HFF-Myc (cell line): Measurements from ENCODE around the gene ADTRP.

Experiments used
- DNase-seq: peaks from one replicate; pipeline ENCODE4 v3.0.0-alpha.2; 2011; ENCODE audit warnings: low read depth; ENCODE audit errors: extremely low read depth
- H3K4me3 ChIP-seq: replicated peaks from 2 replicates; pipeline ENCODE4 v1.5.1; 2011; ENCODE audit warnings: low read depth, mild to moderate bottlenecking, control low read depth, low read length
- TF ChIP-seq, protein P1 (sequence below): IDR thresholded peaks from 2 replicates; pipeline ENCODE4 v1.5.1; 2012; ENCODE audit warnings: mild to moderate bottlenecking, low read depth, low read length, control low read depth; ENCODE audit errors: missing control alignments

Gene ADTRP

DNA sequence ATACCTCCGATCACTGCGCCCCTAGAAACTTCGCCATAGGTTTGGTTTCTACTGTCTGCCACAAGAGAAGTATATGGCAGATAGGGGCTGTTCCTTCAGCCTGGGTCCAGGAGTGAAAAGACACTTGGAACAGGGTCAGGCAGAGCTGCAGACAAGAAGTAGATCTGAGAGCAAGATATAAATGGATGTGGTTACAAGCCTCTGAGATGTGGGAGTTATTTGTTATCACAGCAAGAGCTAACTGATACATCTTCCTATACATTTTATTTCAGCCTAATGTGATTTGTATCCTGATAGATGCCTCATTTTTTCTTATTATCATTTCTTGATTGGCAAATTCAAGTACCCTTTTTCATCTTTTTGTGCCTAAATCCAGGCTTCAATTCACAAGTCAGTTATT, 40.9 kb upstream of the ADTRP start:
- H3K4me3 ChIP-seq, result no peak overlapping the region
- TF ChIP-seq, protein P1, sequence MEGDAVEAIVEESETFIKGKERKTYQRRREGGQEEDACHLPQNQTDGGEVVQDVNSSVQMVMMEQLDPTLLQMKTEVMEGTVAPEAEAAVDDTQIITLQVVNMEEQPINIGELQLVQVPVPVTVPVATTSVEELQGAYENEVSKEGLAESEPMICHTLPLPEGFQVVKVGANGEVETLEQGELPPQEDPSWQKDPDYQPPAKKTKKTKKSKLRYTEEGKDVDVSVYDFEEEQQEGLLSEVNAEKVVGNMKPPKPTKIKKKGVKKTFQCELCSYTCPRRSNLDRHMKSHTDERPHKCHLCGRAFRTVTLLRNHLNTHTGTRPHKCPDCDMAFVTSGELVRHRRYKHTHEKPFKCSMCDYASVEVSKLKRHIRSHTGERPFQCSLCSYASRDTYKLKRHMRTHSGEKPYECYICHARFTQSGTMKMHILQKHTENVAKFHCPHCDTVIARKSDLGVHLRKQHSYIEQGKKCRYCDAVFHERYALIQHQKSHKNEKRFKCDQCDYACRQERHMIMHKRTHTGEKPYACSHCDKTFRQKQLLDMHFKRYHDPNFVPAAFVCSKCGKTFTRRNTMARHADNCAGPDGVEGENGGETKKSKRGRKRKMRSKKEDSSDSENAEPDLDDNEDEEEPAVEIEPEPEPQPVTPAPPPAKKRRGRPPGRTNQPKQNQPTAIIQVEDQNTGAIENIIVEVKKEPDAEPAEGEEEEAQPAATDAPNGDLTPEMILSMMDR, result no peak
- DNase-seq, result no peak

DNA sequence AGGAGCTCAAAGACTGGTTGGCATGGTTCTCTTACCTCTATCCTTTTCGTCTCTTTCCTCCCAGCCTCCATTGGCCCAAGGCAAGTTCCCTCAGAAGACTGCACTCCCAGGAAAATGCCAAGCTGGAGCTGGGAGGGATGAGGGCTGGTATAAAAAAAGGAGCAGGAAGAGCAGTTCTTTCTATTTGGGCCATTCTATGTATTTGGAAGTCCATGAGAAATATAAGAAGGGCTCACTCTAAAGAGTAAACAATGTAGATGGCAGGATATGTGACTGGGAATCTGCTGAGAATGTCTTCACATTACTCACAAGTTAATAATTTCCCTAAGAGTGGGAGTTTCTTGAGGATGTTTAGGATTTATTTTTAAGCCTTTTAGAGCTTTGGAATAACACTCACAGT, 36.6 kb upstream of the ADTRP start:
- no peak for DNase-seq
- TF ChIP-seq, protein P1, result no peak
- no peak overlapping the region for H3K4me3 ChIP-seq

DNA sequence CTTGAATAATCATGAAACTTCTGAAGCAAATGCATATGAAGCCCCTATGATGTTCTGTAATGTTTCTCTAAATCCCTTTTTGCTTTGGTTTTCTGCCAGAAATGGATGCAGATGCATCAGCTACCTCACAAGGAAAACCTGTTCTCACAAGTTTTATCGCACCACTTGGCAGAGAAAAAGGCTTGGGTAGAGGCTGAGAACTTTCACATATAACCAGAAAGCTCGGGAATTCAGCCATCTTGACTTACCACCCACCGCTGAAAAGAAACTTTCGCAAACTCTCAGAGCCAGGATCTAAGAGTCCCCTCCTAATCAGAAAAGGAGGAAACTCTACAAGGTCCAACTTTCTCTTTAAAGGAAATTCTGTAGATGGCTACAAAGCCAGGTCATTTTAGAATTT, 36.2 kb upstream of the ADTRP start:
- no peak for DNase-seq
- TF ChIP-seq, protein P1, result no peak
- no peak overlapping the region for H3K4me3 ChIP-seq

DNA sequence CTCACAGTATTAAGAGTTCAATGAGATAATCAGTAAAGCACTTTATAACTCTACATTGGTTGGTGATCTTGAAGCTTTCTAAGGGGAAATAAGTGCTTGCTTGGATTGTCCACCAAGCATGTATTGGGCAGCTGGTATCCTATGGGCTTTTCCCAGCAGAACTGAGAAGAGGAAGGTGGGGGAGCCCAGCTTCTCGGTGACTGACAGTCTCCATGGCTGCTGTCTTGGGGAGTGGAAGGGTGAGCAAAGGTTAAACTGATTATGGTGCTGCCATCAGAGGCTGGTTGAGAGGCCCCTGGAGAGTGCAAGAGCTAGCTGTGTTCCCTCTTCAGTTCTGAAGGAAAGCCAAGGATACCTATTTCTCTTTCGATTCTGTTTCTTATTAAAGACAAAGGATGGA, 35.5 kb upstream of the ADTRP start:
- H3K4me3 ChIP-seq, result no peak overlapping the region
- DNase-seq, result no peak
- TF ChIP-seq, protein P1, result no peak

DNA sequence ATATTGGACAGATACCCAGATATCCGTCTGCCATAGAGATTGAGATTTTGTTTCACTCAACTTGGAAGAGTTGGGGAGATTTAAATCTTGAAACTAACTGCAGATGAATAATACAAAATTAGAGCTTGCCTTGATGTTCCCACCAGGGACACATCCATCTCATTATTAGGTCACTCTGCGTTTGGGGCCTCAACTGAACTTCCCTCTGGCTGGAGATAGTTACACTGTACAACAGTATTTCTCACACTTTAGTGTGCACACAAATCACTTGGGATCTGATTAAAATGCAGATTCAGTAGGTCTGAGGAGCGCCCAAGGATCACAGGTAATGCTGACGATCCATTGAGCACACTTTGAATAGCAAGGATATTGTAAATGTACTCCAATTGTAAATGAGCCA, 35.0 kb upstream of the ADTRP start:
- TF ChIP-seq, protein P1, result no peak
- no peak for DNase-seq

DNA sequence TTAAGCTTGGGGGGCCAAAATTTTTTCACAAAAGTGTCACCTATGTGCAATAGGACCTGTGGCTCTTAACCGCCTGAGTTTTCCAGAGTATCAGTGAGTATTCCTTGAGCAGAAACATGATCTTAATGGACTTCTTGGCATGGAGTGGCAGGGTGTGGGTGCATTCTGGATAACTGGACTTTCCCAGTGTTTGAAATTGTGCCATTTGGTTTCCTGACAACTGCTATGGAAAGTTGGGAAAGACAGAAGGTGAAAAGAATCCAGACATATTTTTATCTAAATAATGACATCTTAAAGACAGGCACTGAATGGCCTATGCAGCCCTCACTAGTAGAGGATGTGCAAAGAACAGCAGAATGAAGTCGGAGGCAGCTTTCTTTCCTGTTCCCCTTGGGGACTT, 34.3 kb upstream of the ADTRP start:
- no peak overlapping the region for H3K4me3 ChIP-seq
- DNase-seq, result no peak
- TF ChIP-seq, protein P1, result no peak

More for the DNA sequence above, 35.0 kb upstream of the ADTRP start:
- H3K4me3 ChIP-seq, result no peak overlapping the region

DNA sequence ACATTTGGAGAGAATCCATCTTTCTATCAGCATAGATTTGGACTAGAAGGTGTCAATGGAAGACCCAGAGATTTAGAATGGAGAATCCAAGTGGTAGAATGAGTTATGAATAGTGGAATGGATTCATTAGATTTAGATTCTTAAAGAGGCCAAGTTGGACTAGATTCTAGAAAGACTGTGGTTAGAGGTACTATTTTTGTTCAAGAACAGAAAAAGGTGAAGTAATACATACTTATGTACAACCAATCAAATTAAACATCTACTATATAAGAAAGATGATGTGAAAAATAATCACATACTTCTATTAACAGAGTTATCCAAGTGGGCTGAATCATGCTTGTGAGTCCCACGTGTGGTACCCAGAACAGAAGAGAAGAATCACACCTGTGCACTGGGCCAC, 33.8 kb upstream of the ADTRP start:
- no peak for DNase-seq
- TF ChIP-seq, protein P1, result no peak
- H3K4me3 ChIP-seq, result no peak overlapping the region
